Parathyroid adenoma (tissue), 2 donors: ENCODE data around the gene PTPRT.

Experiments
- H2AFZ ChIP-seq: fragments of 300-600 bp; sonication (generic); one replicate; pipeline ENCODE4 v1.7.0; 2017; ENCODE audit warnings: antibody characterized with exemption, mild to moderate bottlenecking
- H3K27ac ChIP-seq: fragments of 300-600 bp; sonication (generic); one replicate; pipeline ENCODE4 v1.7.0; 2017
- H3K27me3 ChIP-seq: fragments of 300-600 bp; sonication (generic); one replicate; pipeline ENCODE4 v1.7.0; 2017; ENCODE audit warnings: low read length; ENCODE audit not compliant: control insufficient read depth, insufficient read depth
- H3K36me3 ChIP-seq: fragments of 300-600 bp; sonication (generic); one replicate; pipeline ENCODE4 v1.7.0; 2017; ENCODE audit warnings: low read length; ENCODE audit not compliant: control insufficient read depth, insufficient read depth
- H3K4me1 ChIP-seq: fragments of 300-600 bp; sonication (generic); one replicate; pipeline ENCODE4 v1.7.0; 2017; ENCODE audit warnings: control low read depth
- H3K4me2 ChIP-seq: fragments of 300-600 bp; sonication (generic); one replicate; pipeline ENCODE4 v1.7.0; 2017; ENCODE audit warnings: low read length
- H3K4me3 ChIP-seq: fragments of 300-600 bp; sonication (generic); one replicate; pipeline ENCODE4 v1.7.0; 2017; ENCODE audit warnings: low read depth, low read length
- H3K79me2 ChIP-seq: fragments of 300-600 bp; sonication (generic); one replicate; pipeline ENCODE4 v1.7.0; 2017; ENCODE audit warnings: control low read depth
- H3K9ac ChIP-seq: fragments of 300-600 bp; sonication (generic); one replicate; pipeline ENCODE4 v1.7.0; 2017; ENCODE audit warnings: mild to moderate bottlenecking
- H3K9me3 ChIP-seq: fragments of 300-600 bp; sonication (generic); one replicate; pipeline ENCODE4 v1.7.0; 2017; ENCODE audit warnings: low read length; ENCODE audit not compliant: control insufficient read depth
- TF ChIP-seq, protein P1 (sequence below): fragments of 300-600 bp; sonication (generic); IDR thresholded peaks from one replicate; pipeline ENCODE4 v1.7.0; 2017; ENCODE audit warnings: antibody characterized with exemption, mild to moderate bottlenecking
- donor health status: primary hyperparathyroidism.

The PTPRT gene

DNA sequence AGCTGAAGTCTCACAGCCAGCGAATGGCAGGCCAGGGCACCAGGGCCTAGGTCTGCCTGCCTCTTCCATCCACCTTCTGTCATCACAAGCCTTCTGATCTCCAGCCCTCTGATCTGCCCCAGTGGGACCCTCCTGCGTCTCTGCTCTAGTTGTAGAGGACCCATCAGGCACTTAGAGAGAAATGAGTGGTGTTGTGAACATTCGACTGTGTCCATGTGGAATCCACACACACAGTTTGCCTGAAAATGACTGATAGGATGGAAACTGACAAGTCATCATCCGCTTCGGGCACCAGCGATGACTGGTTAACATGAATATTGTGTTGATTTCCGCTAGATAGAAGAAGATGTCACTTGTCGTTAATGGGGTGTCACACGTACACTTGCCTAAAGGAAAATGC is 221.0 kb downstream of the PTPRT start:
- H3K36me3 ChIP-seq = no peaks in the 10 kb centered on the region

DNA sequence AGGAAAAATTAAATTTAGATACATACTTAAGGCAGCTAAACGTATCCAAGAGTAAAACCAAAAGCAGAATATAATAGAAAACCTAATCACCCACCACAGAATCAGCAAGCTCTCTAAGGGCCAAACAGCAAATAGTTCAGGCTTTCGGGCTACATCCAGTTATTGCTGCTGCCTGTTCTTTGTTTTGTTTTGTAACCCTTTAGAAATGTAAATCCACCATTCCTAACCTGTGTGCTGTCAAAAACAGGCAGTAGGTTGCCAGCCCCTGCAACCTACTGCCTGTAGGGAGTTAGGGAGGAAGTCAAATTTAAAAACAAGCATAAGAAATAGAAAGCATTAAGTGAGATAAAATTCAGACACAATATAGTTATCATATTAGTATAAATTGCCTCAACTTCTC is 225.9 kb downstream of the PTPRT start:
- H3K27ac ChIP-seq = no peak overlapping the region
- H2AFZ ChIP-seq = no peak overlapping the region
- no peak overlapping the region for H3K9ac ChIP-seq
- H3K4me2 ChIP-seq = no peak overlapping the region
- H3K79me2 ChIP-seq = peaks cover 21% of the 10 kb centered on the region
- no peaks in the 10 kb centered on the region for H3K9me3 ChIP-seq
- TF ChIP-seq, protein P1, sequence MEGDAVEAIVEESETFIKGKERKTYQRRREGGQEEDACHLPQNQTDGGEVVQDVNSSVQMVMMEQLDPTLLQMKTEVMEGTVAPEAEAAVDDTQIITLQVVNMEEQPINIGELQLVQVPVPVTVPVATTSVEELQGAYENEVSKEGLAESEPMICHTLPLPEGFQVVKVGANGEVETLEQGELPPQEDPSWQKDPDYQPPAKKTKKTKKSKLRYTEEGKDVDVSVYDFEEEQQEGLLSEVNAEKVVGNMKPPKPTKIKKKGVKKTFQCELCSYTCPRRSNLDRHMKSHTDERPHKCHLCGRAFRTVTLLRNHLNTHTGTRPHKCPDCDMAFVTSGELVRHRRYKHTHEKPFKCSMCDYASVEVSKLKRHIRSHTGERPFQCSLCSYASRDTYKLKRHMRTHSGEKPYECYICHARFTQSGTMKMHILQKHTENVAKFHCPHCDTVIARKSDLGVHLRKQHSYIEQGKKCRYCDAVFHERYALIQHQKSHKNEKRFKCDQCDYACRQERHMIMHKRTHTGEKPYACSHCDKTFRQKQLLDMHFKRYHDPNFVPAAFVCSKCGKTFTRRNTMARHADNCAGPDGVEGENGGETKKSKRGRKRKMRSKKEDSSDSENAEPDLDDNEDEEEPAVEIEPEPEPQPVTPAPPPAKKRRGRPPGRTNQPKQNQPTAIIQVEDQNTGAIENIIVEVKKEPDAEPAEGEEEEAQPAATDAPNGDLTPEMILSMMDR = no peak
- H3K4me1 ChIP-seq = no peaks in the 10 kb centered on the region
- no peaks in the 10 kb centered on the region for H3K36me3 ChIP-seq
- no peaks in the 10 kb centered on the region for H3K27me3 ChIP-seq
- no peak overlapping the region for H3K4me3 ChIP-seq

More for the DNA sequence above, 221.0 kb downstream of the PTPRT start:
- Histone ChIP-seq H3K9ac (no peak overlapping the region), H3K4me3 (no peak overlapping the region), H3K79me2 (peaks cover 4% of the 10 kb centered on the region), H3K4me1 (peaks cover 8% of the 10 kb centered on the region), H3K4me2 (no peak overlapping the region), H3K27me3 (no peaks in the 10 kb centered on the region), H3K27ac (no peak overlapping the region), H3K9me3 (no peaks in the 10 kb centered on the region), H2AFZ (no peak overlapping the region)
- TF ChIP-seq, protein P1 = no peak

DNA sequence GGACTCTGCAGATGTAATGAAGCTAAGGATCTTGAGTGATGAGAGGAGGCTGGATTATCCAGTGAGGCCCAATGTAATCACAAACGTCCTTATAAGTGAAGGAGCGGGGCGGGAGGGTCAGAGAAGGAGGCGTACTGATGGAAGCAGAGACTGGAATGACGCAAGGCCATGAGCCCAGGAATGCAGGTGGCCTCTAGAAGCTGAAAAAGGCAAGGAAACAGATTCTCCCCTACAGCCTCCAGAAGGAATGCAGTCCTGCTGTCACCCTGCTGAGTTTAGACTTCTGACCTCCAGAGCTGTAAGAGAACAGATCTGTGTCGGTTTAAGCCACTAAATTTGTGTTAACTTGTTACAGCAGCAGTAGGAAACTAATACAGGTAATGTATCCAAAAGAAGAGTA is 227.9 kb downstream of the PTPRT start:
- Histone ChIP-seq H3K36me3 (no peaks in the 10 kb centered on the region), H3K4me1 (no peaks in the 10 kb centered on the region), H3K4me3 (no peak overlapping the region), H3K27ac (no peak overlapping the region), H3K27me3 (no peaks in the 10 kb centered on the region), H3K9ac (no peak overlapping the region), H2AFZ (no peak overlapping the region), H3K4me2 (no peak overlapping the region), H3K9me3 (no peaks in the 10 kb centered on the region), H3K79me2 (peaks cover 22% of the 10 kb centered on the region)
- TF ChIP-seq, protein P1 = no peak

DNA sequence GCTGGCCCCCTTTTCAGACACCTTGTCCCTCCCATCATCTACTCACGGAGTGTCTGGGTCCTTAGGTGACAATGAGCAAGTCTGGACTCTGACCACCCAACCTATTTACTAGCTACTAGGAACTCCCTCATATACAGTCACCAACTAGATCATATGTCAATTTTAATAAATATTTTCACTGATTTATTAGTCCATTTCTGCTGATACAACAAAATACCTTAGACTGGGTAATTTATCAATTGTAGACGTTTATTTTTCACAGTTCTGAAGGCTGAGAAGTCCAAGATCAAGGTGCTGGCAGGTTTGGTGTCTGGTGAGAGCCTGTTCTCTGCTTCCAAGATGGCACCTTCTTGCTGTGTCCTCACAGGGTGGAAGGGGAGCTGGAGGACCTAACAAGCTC is 229.7 kb downstream of the PTPRT start:
- H2AFZ ChIP-seq = no peak overlapping the region
- H3K79me2 ChIP-seq = peaks cover 24% of the 10 kb centered on the region
- TF ChIP-seq, protein P1 = no peak

DNA sequence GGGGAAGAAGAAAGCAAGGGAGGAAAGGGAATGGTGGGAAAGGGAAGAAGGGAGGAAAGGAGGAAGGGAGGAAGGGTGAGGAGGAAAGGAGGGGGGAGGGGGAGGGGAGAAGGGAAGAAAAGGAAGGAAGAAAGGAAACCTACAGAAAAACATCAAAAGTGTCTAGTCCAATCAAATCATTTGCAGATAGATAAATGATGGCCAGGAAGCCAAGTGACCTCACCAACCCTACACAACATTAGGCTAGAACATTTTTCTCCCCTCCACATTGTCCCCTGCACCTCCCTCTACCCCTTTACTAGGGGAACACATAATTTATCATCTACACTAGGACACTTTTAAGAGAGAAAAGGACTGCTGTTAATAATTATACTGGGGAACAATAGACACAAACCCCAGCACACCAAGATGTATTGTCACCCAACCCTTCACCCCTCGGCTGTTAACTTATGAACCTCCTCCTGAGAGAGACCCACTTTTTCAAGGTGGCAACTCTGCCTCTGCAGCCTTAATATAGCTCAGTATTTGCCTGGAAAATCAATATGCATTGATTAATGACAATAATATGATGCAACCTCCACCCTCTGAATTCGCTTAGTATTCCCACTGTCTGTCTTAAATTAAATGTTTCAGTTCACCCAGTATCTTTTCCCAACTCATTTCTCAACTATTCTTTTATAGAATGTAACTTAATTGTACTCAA is 231.2 kb downstream of the PTPRT start:
- Histone ChIP-seq H3K9ac (no peak overlapping the region), H3K9me3 (no peaks in the 10 kb centered on the region), H3K27ac (no peak overlapping the region), H3K27me3 (no peaks in the 10 kb centered on the region), H3K4me2 (no peak overlapping the region), H3K36me3 (no peaks in the 10 kb centered on the region), H3K79me2 (peaks cover 27% of the 10 kb centered on the region), H3K4me3 (no peak overlapping the region), H2AFZ (no peak overlapping the region), H3K4me1 (peaks cover 3% of the 10 kb centered on the region)
- TF ChIP-seq, protein P1 = no peak

More for the DNA sequence above, 229.7 kb downstream of the PTPRT start:
- no peaks in the 10 kb centered on the region for H3K36me3 ChIP-seq
- H3K9me3 ChIP-seq = no peaks in the 10 kb centered on the region
- no peaks in the 10 kb centered on the region for H3K4me1 ChIP-seq
- no peaks in the 10 kb centered on the region for H3K27me3 ChIP-seq
- H3K4me3 ChIP-seq = no peak overlapping the region
- H3K9ac ChIP-seq = no peak overlapping the region
- no peak overlapping the region for H3K27ac ChIP-seq
- no peak overlapping the region for H3K4me2 ChIP-seq
